ENCODE measurements around the gene ADAMTS15.

The ADAMTS15 gene

DNA sequence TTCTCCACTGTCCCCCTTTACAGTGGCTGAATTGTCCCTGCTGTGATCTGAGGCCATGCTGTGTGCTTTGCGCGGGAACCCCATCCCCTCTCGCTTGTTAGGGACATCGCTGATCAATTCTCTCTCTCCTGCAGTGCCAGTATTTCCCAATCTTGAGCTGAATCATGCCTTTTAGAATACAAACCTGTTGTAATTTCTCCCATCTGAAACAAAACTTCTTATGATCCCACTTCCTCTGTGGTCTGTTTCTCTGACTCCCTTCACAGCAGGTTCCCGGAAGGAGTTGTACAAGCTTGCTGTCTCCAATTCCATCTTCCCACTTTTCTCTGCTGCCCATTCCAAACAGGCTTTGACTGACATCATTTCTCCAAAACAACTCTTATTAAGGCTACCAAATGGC lies 16.8 kb downstream of the ADAMTS15 start:
- DNase-seq (ENCODE audit: extremely low read depth, low read depth), result no peak
- H3K4me3 ChIP-seq (replicated peaks; ENCODE audit: low read depth, low read length), result no peak overlapping the region
- TF ChIP-seq CTCF (IDR thresholded peaks at IDR 0.05; ENCODE audit: low read depth, low read length, missing control alignments), result no peak

GRCh38 chr11:130467116-130467900 lies 18.9 kb downstream of the ADAMTS15 start:
- no peak for DNase-seq (ENCODE audit: extremely low read depth, low read depth)
- TF ChIP-seq CTCF (IDR thresholded peaks at IDR 0.05; ENCODE audit: low read depth, low read length, missing control alignments), result no peak
- no peak overlapping the region for H3K4me3 ChIP-seq (replicated peaks; ENCODE audit: low read depth, low read length)

GRCh38 chr11:130469181-130469580 lies 20.7 kb downstream of the ADAMTS15 start:
- TF ChIP-seq CTCF (IDR thresholded peaks at IDR 0.05; ENCODE audit: low read depth, low read length, missing control alignments), result no peak
- no peak overlapping the region for H3K4me3 ChIP-seq (replicated peaks; ENCODE audit: low read depth, low read length)
- no peak for DNase-seq (ENCODE audit: extremely low read depth, low read depth)

GRCh38 chr11:130470832-130471706 lies 22.6 kb downstream of the ADAMTS15 start:
- no peak overlapping the region for H3K4me3 ChIP-seq (replicated peaks; ENCODE audit: low read depth, low read length)
- no peak for TF ChIP-seq CTCF (IDR thresholded peaks at IDR 0.05; ENCODE audit: low read depth, low read length, missing control alignments)
- no peak for DNase-seq (ENCODE audit: extremely low read depth, low read depth)

DNA sequence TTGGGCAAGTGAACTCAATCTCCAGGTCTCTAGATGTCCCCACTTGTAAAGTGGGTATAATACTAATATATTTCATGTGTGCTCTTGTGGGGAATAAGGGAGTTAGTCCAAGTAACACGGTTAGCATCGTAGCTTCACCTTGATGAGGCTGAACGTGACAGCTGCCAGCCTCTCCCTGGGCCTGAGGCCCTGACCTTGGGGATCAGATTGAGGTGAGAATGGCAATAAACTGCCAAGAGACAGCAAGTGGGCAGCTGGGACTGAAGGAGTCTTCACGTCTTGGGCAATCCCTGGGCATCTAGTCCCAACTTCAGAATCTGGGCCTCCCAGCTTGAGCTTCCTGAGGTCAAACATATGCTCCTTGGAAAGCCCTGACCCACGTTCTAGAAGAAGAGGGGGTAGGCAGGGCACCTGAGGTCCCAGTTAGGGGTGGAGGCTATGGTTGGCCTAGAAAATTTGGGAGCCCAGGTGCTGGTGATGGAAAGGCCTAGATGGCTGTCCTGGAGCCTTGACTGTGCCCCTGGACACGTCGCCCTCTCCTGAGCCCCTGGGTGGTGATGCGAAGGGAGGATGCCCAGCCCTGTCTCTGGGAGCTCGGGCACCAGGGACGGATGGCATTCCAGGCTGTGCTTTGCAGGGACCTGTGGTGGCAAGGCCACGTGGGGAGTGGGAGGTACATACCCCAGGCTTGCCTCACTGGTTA lies 23.4 kb downstream of the ADAMTS15 start:
- TF ChIP-seq CTCF (IDR thresholded peaks at IDR 0.05; ENCODE audit: low read depth, low read length, missing control alignments), result no peak
- no peak for DNase-seq (ENCODE audit: extremely low read depth, low read depth)

DNA sequence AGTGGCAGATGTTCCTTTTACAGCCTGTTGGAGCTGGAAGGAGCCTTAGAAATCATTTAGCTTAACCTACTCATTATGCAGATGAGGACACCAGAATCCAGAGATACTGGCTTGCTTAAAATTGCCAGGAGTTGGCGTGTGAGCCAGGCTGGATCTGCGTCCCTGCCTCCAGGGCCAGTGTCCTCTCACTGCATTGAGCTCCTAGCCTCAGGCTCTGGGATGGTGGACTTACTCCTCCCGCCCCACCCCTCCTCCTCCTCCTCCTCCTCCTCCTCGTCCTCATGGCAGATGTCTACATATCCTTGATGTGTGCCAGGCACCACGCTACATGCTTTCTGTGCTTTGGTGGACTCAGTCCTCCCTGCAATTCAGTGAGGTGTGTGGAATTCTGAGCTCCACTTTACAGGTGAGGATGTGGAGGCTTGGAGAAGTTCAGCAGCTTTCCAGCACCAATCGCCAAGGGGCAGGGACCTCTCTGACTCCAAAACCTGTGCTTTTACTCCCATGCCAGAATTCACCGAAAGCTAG lies 24.1 kb downstream of the ADAMTS15 start:
- no peak overlapping the region for H3K4me3 ChIP-seq (replicated peaks; ENCODE audit: low read depth, low read length)
- no peak for DNase-seq (ENCODE audit: extremely low read depth, low read depth)
- TF ChIP-seq CTCF (IDR thresholded peaks at IDR 0.05; ENCODE audit: low read depth, low read length, missing control alignments), result no peak

More for the DNA sequence above, 23.4 kb downstream of the ADAMTS15 start:
- no peak overlapping the region for H3K4me3 ChIP-seq (replicated peaks; ENCODE audit: low read depth, low read length)
